Suprapubic skin (tissue), 4 donors: ENCODE results near the gene PRM2. TPM values are rescaled to one million over a fixed set of nuclear protein-coding genes. Genes with fewer than 3 reads are reported as not detected.

Source experiments
- DNase-seq, 2 donors: peaks; one replicate each; pipeline ENCODE4 v3.0.0-alpha.2; 2019; ENCODE audit warnings: low spot score in 2 of 2
- H3K27ac ChIP-seq: fragments of 200-600 bp; sonication (generic); one replicate; pipeline ENCODE4 v1.5.1; 2019
- H3K27me3 ChIP-seq: fragments of 200-600 bp; sonication (generic); one replicate; pipeline ENCODE4 v1.5.1; 2019
- H3K36me3 ChIP-seq: fragments of 200-600 bp; sonication (generic); one replicate; pipeline ENCODE4 v1.5.1; 2019
- H3K4me1 ChIP-seq: fragments of 200-600 bp; sonication (generic); one replicate; pipeline ENCODE4 v1.5.1; 2019
- H3K4me3 ChIP-seq: fragments of 200-600 bp; sonication (generic); one replicate; pipeline ENCODE4 v1.5.1; 2019; ENCODE audit warnings: mild to moderate bottlenecking
- H3K9me3 ChIP-seq: fragments of 200-600 bp; sonication (generic); one replicate; pipeline ENCODE4 v1.5.1; 2019
- EP300 ChIP-seq: sonication (generic); formaldehyde crosslinking; IDR thresholded peaks from one replicate; pipeline ENCODE4 v1.6.1; 2017; ENCODE audit warnings: antibody characterized with exemption
- POLR2A ChIP-seq, 2 donors: fragments of 450-650 bp; IDR thresholded peaks; one replicate each; pipeline ENCODE4 v1.6.1; 2017; ENCODE audit warnings: antibody characterized with exemption in 2 of 2, mild to moderate bottlenecking in 2 of 2, moderate library complexity in 2 of 2
- POLR2AphosphoS5 ChIP-seq, 3 donors: sonication (generic); formaldehyde crosslinking; IDR thresholded peaks; one replicate each; pipeline ENCODE4 v1.6.1; 2017; ENCODE audit warnings: antibody characterized with exemption in 3 of 3
- WGBS: methylation state at CpG from one replicate; pipeline ENCODE4 v1.1.5; 2018; 5-methylcytosine and 5-hydroxymethylcytosine counted together
- total RNA-seq, 4 donors: library from RNA; depleted of rRNA; stranded (reverse); fragments of >200 nt; gene quantifications; one replicate each; pipeline ENCODE4 v1.1.0, GENCODE V29; 2016
- TF ChIP-seq, protein P1 (sequence below), 2 donors: fragments of 200-600 bp in 1 of 2; fragments of 450-650 bp in 1 of 2; sonication (generic) in 1 of 2; IDR thresholded peaks; one replicate each; pipeline ENCODE4 v1.5.1; 2016 to 2019; ENCODE audit warnings: antibody characterized with exemption in 2 of 2, mild to moderate bottlenecking in 1 of 2, moderate library complexity in 1 of 2

Gene PRM2, protein sequence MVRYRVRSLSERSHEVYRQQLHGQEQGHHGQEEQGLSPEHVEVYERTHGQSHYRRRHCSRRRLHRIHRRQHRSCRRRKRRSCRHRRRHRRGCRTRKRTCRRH
- not detected for total RNA-seq

DNA sequence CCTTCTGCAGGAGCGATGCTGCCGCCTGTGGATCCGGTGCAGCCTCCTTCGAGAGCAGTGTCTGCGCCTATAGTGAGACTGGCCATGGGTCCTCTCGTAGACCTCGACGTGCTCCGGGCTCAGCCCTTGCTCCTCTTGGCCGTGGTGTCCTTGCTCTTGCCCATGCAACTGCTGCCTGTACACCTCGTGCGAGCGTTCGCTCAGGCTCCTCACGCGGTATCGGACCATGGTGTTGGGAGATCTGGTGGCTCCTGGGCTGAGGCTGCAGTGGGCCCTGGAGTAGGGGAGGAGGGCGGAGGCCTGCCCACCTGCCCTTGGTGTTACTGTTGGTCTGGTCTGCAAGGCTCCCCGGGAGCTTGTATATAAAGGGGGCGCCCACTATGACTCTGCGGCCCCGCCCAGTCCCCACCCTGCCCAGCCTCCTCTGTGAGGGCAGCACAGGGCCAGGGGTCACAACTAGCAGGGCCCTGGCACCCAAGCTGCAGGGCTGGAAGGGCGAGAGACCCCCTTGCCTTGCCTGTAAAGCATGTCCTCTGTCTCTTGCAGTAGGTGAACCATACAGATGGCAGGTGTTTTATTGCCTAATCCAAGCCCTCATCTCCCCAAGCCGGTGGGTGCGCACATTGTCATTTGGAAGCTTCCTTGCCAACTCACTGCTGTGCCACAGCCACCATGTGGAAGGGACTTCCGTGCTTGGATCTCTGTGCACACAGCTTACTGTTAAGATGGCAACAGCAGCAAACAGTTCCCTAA is at the start of gene PRM2:
Gene PRM2, minus strand, starts transcription at position 338 of the 753 bp plus-strand sequence. Its CDS starts 110 bp downstream, at position 228.
- no peak for DNase-seq
- H3K4me3 ChIP-seq: no peak within 1 kb of the TSS
- WGBS: 85% methylated on average over 4 of the region's 26 CpGs
- no peaks in the 10 kb centered on the region for H3K9me3 ChIP-seq
- peaks cover 8% of the 10 kb centered on the region for H3K4me1 ChIP-seq
- TF ChIP-seq, protein P1, sequence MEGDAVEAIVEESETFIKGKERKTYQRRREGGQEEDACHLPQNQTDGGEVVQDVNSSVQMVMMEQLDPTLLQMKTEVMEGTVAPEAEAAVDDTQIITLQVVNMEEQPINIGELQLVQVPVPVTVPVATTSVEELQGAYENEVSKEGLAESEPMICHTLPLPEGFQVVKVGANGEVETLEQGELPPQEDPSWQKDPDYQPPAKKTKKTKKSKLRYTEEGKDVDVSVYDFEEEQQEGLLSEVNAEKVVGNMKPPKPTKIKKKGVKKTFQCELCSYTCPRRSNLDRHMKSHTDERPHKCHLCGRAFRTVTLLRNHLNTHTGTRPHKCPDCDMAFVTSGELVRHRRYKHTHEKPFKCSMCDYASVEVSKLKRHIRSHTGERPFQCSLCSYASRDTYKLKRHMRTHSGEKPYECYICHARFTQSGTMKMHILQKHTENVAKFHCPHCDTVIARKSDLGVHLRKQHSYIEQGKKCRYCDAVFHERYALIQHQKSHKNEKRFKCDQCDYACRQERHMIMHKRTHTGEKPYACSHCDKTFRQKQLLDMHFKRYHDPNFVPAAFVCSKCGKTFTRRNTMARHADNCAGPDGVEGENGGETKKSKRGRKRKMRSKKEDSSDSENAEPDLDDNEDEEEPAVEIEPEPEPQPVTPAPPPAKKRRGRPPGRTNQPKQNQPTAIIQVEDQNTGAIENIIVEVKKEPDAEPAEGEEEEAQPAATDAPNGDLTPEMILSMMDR (IDR thresholded peaks at IDR 0.05): no peak
- no peak for TF ChIP-seq POLR2AphosphoS5 (IDR thresholded peaks at IDR 0.05)
- H3K36me3 ChIP-seq: no peaks in the 10 kb centered on the region
- H3K27me3 ChIP-seq: no peaks in the 10 kb centered on the region
- no peak within 1 kb of the TSS for H3K27ac ChIP-seq

DNA sequence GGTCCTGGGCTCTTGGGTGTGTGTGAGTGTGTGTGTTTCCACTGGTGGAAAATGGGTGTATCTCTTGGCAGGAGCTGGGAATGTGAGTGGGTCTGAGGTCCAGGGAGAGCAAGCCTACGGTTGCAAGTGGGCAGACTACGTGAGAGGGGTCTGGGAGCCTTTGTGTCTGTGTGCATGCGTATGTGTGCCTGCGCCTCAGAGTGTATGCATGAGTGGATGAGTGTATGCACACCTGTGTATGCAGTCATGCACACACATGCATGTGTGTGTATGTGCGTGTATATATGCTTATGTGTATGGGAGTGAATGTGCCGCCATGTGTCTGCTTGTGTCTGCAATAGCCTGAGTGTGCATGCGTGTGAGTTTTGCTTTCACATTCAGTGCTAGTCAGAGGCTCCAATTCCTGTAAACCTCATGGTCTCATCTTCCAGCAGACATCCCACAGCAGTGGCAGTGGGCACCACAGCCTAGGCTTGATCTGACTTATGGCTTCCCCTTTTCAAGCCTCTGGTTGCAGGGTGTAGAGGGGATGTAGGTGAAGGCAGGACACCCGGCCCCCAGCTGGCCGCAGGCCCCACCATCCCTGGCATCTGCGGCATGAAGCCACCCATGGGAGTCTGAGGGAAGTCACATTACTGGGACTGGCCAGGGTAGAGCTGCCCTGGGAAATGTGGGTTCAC is 49.3 kb upstream of the PRM2 start:
- no peak for TF ChIP-seq POLR2AphosphoS5 (IDR thresholded peaks at IDR 0.05)
- TF ChIP-seq POLR2A (IDR thresholded peaks at IDR 0.05): no peak
- TF ChIP-seq EP300: no peak
- TF ChIP-seq, protein P1 (IDR thresholded peaks at IDR 0.05): no peak
- H3K27ac ChIP-seq: no peak overlapping the region
- no peak overlapping the region for H3K4me3 ChIP-seq
- no peaks in the 10 kb centered on the region for H3K9me3 ChIP-seq
- no peak for DNase-seq
- no peaks in the 10 kb centered on the region for H3K36me3 ChIP-seq
- WGBS: 85% methylated on average over 10 of the region's 10 CpGs
- no peaks in the 10 kb centered on the region for H3K27me3 ChIP-seq
- H3K4me1 ChIP-seq: peaks cover 17% of the 10 kb centered on the region

GRCh38 chr16:11323551-11324336 is 47.5 kb upstream of the PRM2 start:
- TF ChIP-seq POLR2AphosphoS5 (IDR thresholded peaks at IDR 0.05) (no peak), EP300 (no peak), POLR2A (IDR thresholded peaks at IDR 0.05) (no peak)
- TF ChIP-seq, protein P1 (IDR thresholded peaks at IDR 0.05): no peak
- DNase-seq: no peak
- no peaks in the 10 kb centered on the region for H3K9me3 ChIP-seq
- no peak overlapping the region for H3K4me3 ChIP-seq
- 94% methylated on average over 8 of the region's 11 CpGs for WGBS
- H3K27me3 ChIP-seq: no peaks in the 10 kb centered on the region
- H3K36me3 ChIP-seq: no peaks in the 10 kb centered on the region
- no peak overlapping the region for H3K27ac ChIP-seq
- H3K4me1 ChIP-seq: peaks cover 11% of the 10 kb centered on the region

- H3K4me1 ChIP-seq: peaks cover 2% of the 10 kb centered on the region
- WGBS: 90% methylated on average over 3 of the region's 3 CpGs
- TF ChIP-seq EP300 (no peak), POLR2A (IDR thresholded peaks at IDR 0.05) (no peak), POLR2AphosphoS5 (IDR thresholded peaks at IDR 0.05) (no peak)
- TF ChIP-seq, protein P1 (IDR thresholded peaks at IDR 0.05): no peak
- H3K27ac ChIP-seq: no peak overlapping the region
- no peak for DNase-seq
- H3K4me3 ChIP-seq: no peak overlapping the region
- no peaks in the 10 kb centered on the region for H3K9me3 ChIP-seq
- no peaks in the 10 kb centered on the region for H3K36me3 ChIP-seq
- no peaks in the 10 kb centered on the region for H3K27me3 ChIP-seq
These were observed 46.5 kb upstream of the PRM2 start for GRCh38 chr16:11322823-11323222.
